GM06990 (cell line): Measurements from ENCODE around the gene MYRF.

Experiments used
- DNase-seq: peaks from one replicate; pipeline ENCODE4 v3.0.0-alpha.2; 2011; ENCODE audit not compliant: insufficient read length; ENCODE audit errors: extremely low read depth
- H3K27me3 ChIP-seq: replicated peaks from 2 replicates; pipeline ENCODE4 v1.6.0; 2011; ENCODE audit warnings: low read length; ENCODE audit not compliant: control insufficient read depth, insufficient read depth
- H3K36me3 ChIP-seq: 2 replicates; pipeline ENCODE4 v1.5.1; 2011; ENCODE audit warnings: low read length; ENCODE audit not compliant: control insufficient read depth, insufficient read depth
- H3K4me3 ChIP-seq: replicated peaks from 2 replicates; pipeline ENCODE4 v1.5.1; 2011; ENCODE audit warnings: low read depth, mild to moderate bottlenecking, control low read depth, low read length
- TF ChIP-seq, protein P1 (sequence below): IDR thresholded peaks from 2 replicates; pipeline ENCODE4 v1.5.1; 2011; ENCODE audit warnings: low read length, control low read depth, mild to moderate bottlenecking, inconsistent platforms; ENCODE audit not compliant: insufficient read depth, poor library complexity, severe bottlenecking

Gene MYRF

DNA sequence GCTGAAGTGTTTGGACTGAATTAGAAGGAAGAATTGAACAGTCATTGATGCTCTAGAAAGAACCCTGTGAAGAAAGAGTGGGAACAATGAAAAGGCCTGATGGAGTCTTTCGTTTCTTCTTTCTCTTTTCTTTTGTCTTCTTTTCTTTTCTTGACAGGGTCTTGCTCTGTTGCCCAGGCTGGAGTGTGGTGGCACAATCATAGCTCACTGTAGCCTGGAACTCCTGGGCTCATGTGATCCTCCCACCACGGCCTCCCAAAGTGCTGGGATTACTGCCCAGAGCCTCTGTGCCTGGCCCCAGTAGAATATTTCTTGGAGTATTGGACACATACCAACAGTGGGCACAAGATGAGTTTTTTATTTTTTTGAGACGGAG is 41.4 kb downstream of the MYRF start:
- H3K4me3 ChIP-seq = peak overlapping the region; percentile 83
- peaks cover 19% of the 10 kb centered on the region for H3K36me3 ChIP-seq
- H3K27me3 ChIP-seq = no peaks in the 10 kb centered on the region
- TF ChIP-seq, protein P1, sequence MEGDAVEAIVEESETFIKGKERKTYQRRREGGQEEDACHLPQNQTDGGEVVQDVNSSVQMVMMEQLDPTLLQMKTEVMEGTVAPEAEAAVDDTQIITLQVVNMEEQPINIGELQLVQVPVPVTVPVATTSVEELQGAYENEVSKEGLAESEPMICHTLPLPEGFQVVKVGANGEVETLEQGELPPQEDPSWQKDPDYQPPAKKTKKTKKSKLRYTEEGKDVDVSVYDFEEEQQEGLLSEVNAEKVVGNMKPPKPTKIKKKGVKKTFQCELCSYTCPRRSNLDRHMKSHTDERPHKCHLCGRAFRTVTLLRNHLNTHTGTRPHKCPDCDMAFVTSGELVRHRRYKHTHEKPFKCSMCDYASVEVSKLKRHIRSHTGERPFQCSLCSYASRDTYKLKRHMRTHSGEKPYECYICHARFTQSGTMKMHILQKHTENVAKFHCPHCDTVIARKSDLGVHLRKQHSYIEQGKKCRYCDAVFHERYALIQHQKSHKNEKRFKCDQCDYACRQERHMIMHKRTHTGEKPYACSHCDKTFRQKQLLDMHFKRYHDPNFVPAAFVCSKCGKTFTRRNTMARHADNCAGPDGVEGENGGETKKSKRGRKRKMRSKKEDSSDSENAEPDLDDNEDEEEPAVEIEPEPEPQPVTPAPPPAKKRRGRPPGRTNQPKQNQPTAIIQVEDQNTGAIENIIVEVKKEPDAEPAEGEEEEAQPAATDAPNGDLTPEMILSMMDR = no peak
- no peak for DNase-seq

GRCh38 chr11:61794579-61794978 is 42.1 kb downstream of the MYRF start:
- H3K4me3 ChIP-seq = 0 out of 2 replicates have a peak overlapping the region, but pooled peaks have one; percentile 4
- peaks cover 15% of the 10 kb centered on the region for H3K36me3 ChIP-seq

DNA sequence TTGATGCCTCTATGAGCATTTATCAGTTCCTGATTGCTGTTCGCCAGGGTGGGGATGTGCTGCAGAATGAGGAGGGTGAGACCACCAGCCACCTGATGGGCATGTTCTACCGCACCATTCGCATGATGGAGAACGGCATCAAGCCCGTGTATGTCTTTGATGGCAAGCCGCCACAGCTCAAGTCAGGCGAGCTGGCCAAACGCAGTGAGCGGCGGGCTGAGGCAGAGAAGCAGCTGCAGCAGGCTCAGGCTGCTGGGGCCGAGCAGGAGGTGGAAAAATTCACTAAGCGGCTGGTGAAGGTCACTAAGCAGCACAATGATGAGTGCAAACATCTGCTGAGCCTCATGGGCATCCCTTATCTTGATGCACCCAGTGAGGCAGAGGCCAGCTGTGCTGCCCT is 43.0 kb downstream of the MYRF start:
- DNase-seq = no peak
- peaks cover 10% of the 10 kb centered on the region for H3K36me3 ChIP-seq
- H3K4me3 ChIP-seq = no peak overlapping the region
- TF ChIP-seq, protein P1 = no peak
- H3K27me3 ChIP-seq = no peaks in the 10 kb centered on the region

More at GRCh38 chr11:61794579-61794978, 42.1 kb downstream of the MYRF start:
- TF ChIP-seq, protein P1 = no peak
- no peaks in the 10 kb centered on the region for H3K27me3 ChIP-seq
- DNase-seq = no peak

- DNase-seq = no peak
- Histone ChIP-seq H3K4me3 (no peak overlapping the region), H3K36me3 (peaks cover 9% of the 10 kb centered on the region), H3K27me3 (no peaks in the 10 kb centered on the region)
- TF ChIP-seq, protein P1 = no peak
Observed at GRCh38 chr11:61795876-61796526, 43.6 kb downstream of the MYRF start.

DNA sequence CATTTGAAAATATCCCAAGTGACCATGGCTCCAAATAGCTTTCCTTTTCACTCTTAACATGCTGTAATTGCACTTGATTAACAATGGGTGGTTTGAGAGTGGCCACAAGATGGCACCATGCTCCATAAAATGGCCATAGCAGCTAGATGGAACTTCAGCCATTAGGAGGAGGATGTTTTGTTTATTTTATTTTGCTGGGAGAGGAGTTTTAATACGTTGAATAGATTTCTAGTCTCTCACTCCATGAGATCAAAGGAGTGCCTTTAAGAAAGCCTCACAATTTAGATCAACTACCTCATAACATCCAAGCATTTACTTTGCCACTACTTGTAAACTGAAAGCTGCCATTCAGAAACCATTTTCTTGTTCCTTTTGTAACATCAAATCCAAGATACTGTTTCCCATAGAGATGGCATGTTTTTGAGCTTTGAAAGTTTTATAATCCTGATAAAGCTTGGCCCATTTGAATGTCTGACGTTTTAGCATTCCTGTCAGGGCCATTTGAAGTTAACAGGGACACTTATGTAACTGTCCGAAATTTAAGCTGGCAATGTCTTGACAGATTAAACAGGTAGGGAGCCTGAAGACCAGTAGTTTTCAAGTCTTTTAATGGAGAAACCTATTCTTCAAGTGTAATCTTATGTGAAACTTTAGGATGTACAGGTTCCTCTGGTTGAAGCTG is 45.0 kb downstream of the MYRF start:
- no peak overlapping the region for H3K4me3 ChIP-seq
- TF ChIP-seq, protein P1 = peak; percentile 68
- no peaks in the 10 kb centered on the region for H3K27me3 ChIP-seq
- H3K36me3 ChIP-seq = peaks cover 11% of the 10 kb centered on the region
- no peak for DNase-seq
